NCI-H1092 (cell line): ENCODE data around the gene MED8.

ENCODE experiments used
- DNase-seq: peaks from one replicate; lab custom pipeline; 2025; lab: John Stamatoyannopoulos, UW

The MED8 gene

DNA sequence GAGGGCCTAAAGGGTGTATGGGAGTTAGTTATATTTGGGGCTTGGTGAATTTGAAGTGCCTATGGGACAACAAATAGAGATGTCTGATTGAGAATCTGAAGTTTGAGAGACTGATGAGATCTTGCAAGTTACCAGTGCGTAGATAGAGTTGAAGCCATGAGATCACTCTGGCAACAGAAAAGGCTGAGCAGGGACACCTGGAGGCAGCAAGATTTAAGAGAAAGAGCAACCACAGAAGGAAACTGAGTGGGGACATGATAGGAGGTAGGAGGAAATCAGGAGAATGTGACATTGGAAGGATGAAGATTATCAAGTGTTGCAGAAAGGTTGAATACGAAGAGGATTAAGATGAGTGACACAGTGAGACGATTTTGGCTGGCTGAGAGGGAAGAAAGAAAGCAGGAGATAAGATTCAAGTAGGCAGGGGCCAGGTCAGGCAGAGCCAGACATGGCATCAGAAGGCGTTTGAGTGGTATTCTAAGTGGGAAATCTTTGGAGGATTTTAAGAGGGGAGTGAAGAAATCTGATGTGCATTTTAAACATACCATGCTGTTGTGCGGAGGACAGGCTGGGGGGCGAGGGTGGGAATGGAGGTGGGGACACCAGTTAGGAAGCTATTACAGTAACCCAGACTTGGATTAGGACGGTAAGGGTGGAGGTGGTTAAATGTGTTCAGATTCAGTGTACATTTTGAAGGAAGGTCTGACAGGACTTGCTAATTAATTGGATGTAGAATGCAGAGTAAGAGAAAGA lies 55.0 kb downstream of the MED8 start:
- DNase-seq, result no peak
